PFSK-1 (cell line): Measurements from ENCODE around the gene TMEM184A.

ENCODE experiments used
- FOXP2 ChIP-seq: optimal IDR thresholded peaks from 2 replicates; pipeline ENCODE3; 2011; ENCODE audit warnings: borderline replicate concordance, control low read depth, inconsistent platforms; ENCODE audit not compliant: insufficient read depth; ENCODE audit errors: extremely low read length, extremely low read depth
- POLR2AphosphoS5 ChIP-seq: IDR thresholded peaks from 2 replicates; pipeline ENCODE4 v1.6.1; 2012; ENCODE audit warnings: low read depth, mild to moderate bottlenecking, control low read depth, low read length, moderate library complexity
- SIN3A ChIP-seq: IDR thresholded peaks from 2 replicates; pipeline ENCODE4 v1.6.1; 2012; ENCODE audit warnings: mild to moderate bottlenecking, low read length, moderate library complexity, borderline replicate concordance; ENCODE audit not compliant: insufficient read depth
- TAF1 ChIP-seq: IDR thresholded peaks from 2 replicates; pipeline ENCODE4 v1.6.1; 2012; ENCODE audit warnings: low read length, control low read depth, borderline replicate concordance; ENCODE audit not compliant: insufficient read depth
- TF ChIP-seq, protein P1 (sequence below), 2 experiments: IDR thresholded peaks; 2 replicates each; pipeline versions ENCODE4 v1.6.1 to v1.8.0; 2011 to 2012; ENCODE audit warnings: low read depth in 2 of 2, low read length in 2 of 2, control low read depth in 1 of 2, inconsistent platforms in 1 of 2, mild to moderate bottlenecking in 1 of 2, moderate library complexity in 1 of 2; ENCODE audit not compliant: insufficient read depth in 1 of 2

Gene TMEM184A

DNA sequence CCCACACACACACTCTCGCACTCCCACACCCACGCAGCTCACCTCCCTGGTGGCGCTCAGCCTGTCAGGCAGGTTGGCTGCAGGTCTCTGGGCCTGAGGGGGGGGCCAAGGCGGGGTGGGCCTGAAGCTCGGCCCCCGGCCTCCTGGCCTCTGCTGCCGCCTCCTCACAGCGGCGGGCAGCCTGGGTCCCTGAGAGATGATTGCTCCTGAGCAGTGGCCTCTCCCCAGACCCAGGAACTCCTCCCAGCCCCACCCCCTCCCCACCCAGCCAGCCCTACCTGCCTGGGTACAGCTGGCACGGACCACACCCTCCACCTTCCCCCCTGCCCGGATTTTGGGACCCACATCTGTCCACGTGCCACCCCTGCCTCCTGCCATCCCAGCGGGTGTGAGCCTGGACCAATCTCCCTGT, 4.6 kb upstream of the TMEM184A start:
- TF ChIP-seq, protein P1, sequence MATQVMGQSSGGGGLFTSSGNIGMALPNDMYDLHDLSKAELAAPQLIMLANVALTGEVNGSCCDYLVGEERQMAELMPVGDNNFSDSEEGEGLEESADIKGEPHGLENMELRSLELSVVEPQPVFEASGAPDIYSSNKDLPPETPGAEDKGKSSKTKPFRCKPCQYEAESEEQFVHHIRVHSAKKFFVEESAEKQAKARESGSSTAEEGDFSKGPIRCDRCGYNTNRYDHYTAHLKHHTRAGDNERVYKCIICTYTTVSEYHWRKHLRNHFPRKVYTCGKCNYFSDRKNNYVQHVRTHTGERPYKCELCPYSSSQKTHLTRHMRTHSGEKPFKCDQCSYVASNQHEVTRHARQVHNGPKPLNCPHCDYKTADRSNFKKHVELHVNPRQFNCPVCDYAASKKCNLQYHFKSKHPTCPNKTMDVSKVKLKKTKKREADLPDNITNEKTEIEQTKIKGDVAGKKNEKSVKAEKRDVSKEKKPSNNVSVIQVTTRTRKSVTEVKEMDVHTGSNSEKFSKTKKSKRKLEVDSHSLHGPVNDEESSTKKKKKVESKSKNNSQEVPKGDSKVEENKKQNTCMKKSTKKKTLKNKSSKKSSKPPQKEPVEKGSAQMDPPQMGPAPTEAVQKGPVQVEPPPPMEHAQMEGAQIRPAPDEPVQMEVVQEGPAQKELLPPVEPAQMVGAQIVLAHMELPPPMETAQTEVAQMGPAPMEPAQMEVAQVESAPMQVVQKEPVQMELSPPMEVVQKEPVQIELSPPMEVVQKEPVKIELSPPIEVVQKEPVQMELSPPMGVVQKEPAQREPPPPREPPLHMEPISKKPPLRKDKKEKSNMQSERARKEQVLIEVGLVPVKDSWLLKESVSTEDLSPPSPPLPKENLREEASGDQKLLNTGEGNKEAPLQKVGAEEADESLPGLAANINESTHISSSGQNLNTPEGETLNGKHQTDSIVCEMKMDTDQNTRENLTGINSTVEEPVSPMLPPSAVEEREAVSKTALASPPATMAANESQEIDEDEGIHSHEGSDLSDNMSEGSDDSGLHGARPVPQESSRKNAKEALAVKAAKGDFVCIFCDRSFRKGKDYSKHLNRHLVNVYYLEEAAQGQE (IDR thresholded peaks at IDR 0.05; ENCODE audit: insufficient read depth in 1 of 2, low read depth in 2 of 2, low read length in 2 of 2): no peak
- TF ChIP-seq POLR2AphosphoS5 (no peak), SIN3A (no peak), TAF1 (no peak), FOXP2 (no peak)

DNA sequence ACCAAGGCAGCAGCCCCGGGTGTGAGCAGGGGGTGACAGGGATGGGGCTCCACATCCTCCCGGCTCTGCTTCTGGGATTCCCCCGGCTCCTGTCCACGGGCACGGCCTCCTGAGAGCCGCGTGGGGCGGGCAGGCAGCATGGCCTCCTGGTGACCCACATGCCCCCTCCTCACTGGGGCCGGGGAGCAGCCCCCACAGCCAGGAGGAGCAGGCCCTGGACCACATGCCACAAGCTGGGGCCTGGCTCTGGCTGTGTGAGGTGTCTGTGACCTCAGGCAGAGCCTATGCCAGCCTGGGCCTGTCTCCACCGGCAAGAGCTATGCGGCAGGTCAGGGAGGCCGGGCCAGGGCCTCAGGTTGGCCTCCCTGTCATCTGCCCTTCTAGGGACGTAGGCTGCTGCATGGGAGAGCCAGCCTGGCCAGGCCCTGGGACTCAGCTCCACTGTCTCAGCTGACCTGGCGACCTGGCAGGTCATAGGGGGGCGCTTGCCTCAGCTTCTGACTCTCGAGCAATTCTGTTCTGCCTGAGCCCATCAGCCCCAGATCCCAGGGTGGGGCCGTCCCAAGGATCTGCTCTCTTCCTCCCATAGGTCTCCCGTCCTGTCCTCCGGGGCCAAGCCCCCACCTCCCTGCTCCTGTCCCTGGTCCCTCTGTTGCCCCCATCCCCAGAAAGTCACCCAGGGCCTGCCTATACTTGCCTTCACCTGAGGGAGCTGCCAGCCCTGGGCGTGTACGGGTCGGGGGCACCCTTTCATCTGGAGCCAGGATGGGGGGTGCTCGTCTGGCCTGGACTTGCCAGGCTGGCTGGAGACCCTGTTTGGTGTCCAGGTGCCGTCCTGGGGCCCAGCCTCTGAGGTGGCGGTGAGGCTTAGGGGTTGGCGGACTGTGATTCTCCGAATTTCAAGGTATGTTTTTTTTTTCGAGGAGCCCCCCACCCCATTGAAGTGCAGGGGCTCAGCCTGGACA, 3.9 kb upstream of the TMEM184A start:
- TF ChIP-seq POLR2AphosphoS5 (no peak), SIN3A (no peak), FOXP2 (no peak), TAF1 (no peak)
- TF ChIP-seq, protein P1 (IDR thresholded peaks at IDR 0.05; ENCODE audit: insufficient read depth in 1 of 2, low read depth in 2 of 2, low read length in 2 of 2): no peak

DNA sequence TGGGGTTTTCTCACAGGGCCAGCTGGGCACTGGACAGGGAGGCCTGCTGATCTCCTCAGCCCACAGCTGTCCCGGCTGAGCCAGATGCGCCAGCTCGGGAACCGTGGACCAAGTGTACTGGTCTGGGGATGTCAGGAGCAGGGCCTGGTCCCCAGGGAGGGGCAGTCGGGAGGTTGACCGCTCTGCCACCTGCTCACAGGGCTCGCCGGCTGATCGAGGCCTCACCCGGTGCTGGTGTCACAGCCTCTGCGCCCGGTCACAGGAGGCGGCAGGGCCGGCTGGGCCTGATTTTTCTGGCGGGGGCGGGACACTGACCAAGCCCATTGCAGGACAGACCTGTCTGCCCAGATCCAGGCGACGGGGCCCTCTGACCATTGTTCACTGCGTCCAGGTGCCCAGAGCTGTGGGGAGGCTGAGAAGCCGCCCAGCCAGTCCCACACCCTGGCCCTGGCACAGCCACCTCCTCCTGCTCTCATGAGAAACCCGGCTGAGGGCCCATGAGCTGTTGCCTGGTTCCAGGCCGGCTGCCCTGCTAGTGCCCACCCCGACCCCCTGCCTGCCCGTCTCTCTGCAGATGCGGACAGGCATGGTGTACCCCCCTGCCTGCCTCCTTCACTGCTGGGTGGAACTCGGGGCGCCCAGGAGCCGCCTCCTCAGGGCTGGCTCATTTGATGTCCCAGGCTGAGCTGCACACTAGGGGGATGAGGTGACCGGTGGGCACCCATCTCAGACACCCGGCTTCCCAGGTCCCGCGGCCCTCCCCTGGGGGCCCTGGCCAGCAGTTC, 3.0 kb upstream of the TMEM184A start:
- no peak for TF ChIP-seq POLR2AphosphoS5
- TF ChIP-seq, protein P1 (IDR thresholded peaks at IDR 0.05; ENCODE audit: insufficient read depth in 1 of 2, low read depth in 2 of 2, low read length in 2 of 2): no peak
- TF ChIP-seq SIN3A: no peak
- no peak for TF ChIP-seq FOXP2
- no peak for TF ChIP-seq TAF1

DNA sequence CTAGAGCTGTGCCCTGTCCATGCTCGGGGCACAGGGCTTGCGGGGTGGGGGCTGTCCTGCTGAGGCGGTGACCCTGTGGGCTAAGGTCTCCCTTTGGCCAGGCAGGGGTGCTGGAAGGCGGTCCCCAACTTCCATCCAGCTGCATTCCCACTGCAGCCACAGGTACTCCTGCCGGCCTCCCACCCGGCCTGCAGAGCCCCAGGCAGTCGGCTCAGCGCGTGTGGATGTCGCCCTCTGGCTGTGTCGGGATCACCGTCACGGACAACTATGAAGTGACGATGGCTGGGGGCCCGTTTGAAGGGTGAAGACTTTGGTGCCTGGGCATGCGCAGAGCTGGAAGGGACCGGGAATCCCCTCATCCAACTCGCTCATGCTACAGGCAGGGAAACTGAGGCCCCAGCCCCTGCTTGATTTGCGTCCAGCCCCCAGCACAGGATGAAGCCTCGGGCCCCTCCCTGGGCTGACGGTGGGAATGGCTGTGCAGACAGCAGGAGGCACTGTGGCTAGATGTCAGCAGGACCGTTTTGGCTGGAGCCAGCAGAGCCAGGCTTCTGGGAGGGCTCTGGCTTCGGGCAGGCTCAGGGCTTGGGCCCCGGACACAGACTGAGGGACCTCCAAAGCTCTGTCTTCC, 2.3 kb upstream of the TMEM184A start:
- TF ChIP-seq TAF1: no peak
- TF ChIP-seq, protein P1 (IDR thresholded peaks at IDR 0.05; ENCODE audit: insufficient read depth in 1 of 2, low read depth in 2 of 2, low read length in 2 of 2): no peak
- TF ChIP-seq SIN3A: no peak
- no peak for TF ChIP-seq POLR2AphosphoS5
- TF ChIP-seq FOXP2: no peak
